DMS79 treated with DMSO at 0.1 percent for 48 hours (cell line): Measurements from ENCODE around the gene SGO1.
"Not testable (repeated sequence)": the region's sequence is repeated elsewhere in the genome, so short reads cannot be mapped to it uniquely, and the experiment has no call there.

Experiments
- DNase-seq: peaks from one replicate; lab custom pipeline; 2025; lab: John Stamatoyannopoulos, UW

The SGO1 gene

GRCh38 chr3:20185679-20186599, at the start of gene SGO1:
TSS of gene SGO1 (minus strand) at chr3:20186206. CDS start at chr3:20184027, 2,179 bp downstream.
- DNase-seq, result peak; percentile 84

- no peak for DNase-seq
Observed at GRCh38 chr3:20235796-20236195, 49.8 kb upstream of the SGO1 start.

- no peak for DNase-seq
Observed at GRCh38 chr3:20232906-20233780, 47.1 kb upstream of the SGO1 start.

GRCh38 chr3:20230954-20231353, 44.9 kb upstream of the SGO1 start:
- DNase-seq, result no peak

GRCh38 chr3:20225769-20226168, 39.8 kb upstream of the SGO1 start:
- DNase-seq, result no peak

GRCh38 chr3:20222274-20222673, 36.3 kb upstream of the SGO1 start:
- DNase-seq, result no peak

GRCh38 chr3:20218215-20218614, 32.2 kb upstream of the SGO1 start:
- DNase-seq, result no peak

- DNase-seq, result no peak
Observed at GRCh38 chr3:20215636-20216035, 29.6 kb upstream of the SGO1 start.

- DNase-seq, result not testable (repeated sequence)
Observed at GRCh38 chr3:20213491-20213890, 27.5 kb upstream of the SGO1 start.

GRCh38 chr3:20207945-20208344, 21.9 kb upstream of the SGO1 start:
- not testable (repeated sequence) for DNase-seq

GRCh38 chr3:20205898-20206297, 19.9 kb upstream of the SGO1 start:
- DNase-seq, result not testable (repeated sequence)

- DNase-seq, result no peak
Observed at GRCh38 chr3:20201143-20201542, 15.1 kb upstream of the SGO1 start.

GRCh38 chr3:20197775-20198174, 11.8 kb upstream of the SGO1 start:
- no peak for DNase-seq

- DNase-seq, result no peak
Observed at GRCh38 chr3:20194793-20195460, 8.9 kb upstream of the SGO1 start.

GRCh38 chr3:20190991-20191390, 5.0 kb upstream of the SGO1 start:
- no peak for DNase-seq

- no peak for DNase-seq
Observed at GRCh38 chr3:20186600-20187004, 596 bp upstream of the SGO1 start.

- peak; percentile 8 for DNase-seq
Observed at GRCh38 chr3:20185331-20185678, 701 bp downstream of the SGO1 start.

GRCh38 chr3:20182206-20182605, 3.8 kb downstream of the SGO1 start:
- DNase-seq, result no peak

GRCh38 chr3:20181276-20181675, 4.7 kb downstream of the SGO1 start:
- no peak for DNase-seq

GRCh38 chr3:20173844-20174410, 12.1 kb downstream of the SGO1 start:
- DNase-seq, result peak; percentile 40

GRCh38 chr3:20161714-20162113, 24.3 kb downstream of the SGO1 start:
- DNase-seq, result no peak

GRCh38 chr3:20160230-20160629, 25.8 kb downstream of the SGO1 start:
- DNase-seq, result no peak
